Amygdala (tissue), 56 donors: ENCODE results near the gene IGF2.
"Not testable (repeated sequence)": the region's sequence is repeated elsewhere in the genome, so short reads cannot be mapped to it uniquely, and the experiment has no call there.

Experiments used
- DNase-seq, 56 donors: peaks; one replicate each; lab custom pipeline; 2025; lab: John Stamatoyannopoulos, UW

IGF2 gene

DNA sequence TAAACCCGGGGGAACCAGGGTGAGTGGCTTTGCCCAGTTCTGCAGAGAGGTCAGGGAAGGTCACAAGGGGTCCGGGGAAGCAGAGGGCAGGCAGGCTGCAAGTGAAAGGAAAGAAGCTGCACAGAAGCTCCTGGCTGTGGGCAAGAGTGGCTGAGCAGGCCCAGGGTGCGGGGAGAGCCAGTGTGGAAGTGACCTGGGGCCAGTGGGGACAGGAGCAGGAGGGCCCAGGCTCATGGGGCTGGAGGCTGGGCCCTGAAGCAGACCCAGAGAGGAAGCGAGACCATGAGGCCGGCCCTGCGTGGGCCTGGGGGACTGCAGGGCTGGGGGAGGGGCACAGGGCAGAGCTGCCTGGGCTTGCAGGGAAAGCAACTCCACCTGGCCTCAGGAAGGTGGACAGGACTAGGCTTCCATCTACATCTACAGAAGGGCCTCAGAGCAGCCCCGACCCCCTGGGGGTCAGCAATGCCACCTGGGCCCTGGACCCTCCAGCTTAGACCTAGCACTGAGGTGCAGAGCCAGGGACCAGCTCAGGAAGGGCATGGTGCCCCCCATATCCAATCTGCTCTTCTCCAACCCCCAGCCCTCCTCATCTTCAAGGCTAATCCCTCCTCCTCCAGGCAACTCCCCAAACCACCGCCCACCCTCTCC, 11.6 kb downstream of the IGF2 start:
- DNase-seq = no peak

DNA sequence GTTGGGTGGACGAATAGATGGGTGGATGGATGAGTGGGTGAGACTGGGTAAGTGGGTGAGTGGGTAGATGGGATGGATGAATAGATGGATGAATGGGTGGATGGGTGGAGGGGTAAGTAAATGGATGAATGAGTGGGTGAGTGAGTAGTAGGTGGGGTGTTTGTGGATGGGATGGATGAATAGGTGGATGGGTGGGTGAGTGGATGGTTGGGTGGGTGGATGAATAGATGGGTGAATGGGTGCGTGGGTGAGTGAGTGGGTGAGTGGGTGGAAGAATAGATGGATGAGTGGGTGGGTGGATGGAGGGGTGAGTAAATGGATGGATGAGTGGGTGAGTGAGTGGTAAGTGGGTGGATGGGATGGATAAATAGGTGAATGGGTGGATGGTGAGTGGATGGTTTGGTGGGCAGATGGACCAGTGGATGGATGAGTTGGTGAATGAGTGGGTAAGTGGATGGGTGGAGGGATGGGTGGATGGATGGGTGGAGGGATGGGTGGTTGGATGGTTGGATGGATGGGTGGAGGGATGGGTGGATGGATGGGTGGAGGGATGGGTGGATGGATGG, 12.6 kb downstream of the IGF2 start:
- no peak for DNase-seq

GRCh38 chr11:2124736-2125484, 14.3 kb downstream of the IGF2 start:
- DNase-seq = not testable (repeated sequence)

- DNase-seq = no peak
These were observed 15.6 kb downstream of the IGF2 start for GRCh38 chr11:2123628-2123960.

- no peak for DNase-seq
These were observed 16.1 kb downstream of the IGF2 start for GRCh38 chr11:2122907-2123627.

GRCh38 chr11:2122222-2122906, 16.8 kb downstream of the IGF2 start:
- DNase-seq = no peak

GRCh38 chr11:2121227-2122130, 17.7 kb downstream of the IGF2 start:
- no peak for DNase-seq

- no peak for DNase-seq
These were observed 18.7 kb downstream of the IGF2 start for GRCh38 chr11:2120359-2121100.

- DNase-seq = no peak
These were observed 20.5 kb downstream of the IGF2 start for GRCh38 chr11:2118677-2119076.

- no peak for DNase-seq
These were observed 22.5 kb downstream of the IGF2 start for GRCh38 chr11:2116680-2117079.

DNA sequence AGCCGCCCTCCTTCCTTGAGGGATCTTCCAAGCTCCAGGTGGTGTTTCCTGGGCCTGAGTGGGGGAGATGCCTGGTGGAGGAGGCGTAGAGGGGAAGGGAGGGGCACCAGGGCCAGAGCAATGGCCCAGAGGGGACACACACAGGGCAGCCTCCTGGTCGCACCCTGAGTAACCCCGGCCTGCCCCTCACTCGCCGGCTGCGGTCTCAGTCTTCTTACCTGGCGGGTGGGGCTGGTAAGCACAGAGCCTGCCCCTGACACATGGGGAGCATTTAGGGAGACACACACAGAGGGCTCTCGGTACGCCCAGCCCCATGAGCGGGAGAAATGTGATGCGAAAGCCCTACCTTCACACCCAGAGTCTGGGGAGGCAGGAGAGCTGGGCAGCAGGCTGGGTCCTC, 23.9 kb downstream of the IGF2 start:
- no peak for DNase-seq

- DNase-seq = no peak
These were observed 24.6 kb downstream of the IGF2 start for GRCh38 chr11:2114430-2115241.

GRCh38 chr11:2113776-2114175, 25.4 kb downstream of the IGF2 start:
- DNase-seq = no peak

- peak in 1 of 56 donors; percentile 3 for DNase-seq
These were observed 28.7 kb downstream of the IGF2 start for GRCh38 chr11:2110521-2110920.

GRCh38 chr11:2109541-2110019, 29.6 kb downstream of the IGF2 start:
- no peak for DNase-seq

DNA sequence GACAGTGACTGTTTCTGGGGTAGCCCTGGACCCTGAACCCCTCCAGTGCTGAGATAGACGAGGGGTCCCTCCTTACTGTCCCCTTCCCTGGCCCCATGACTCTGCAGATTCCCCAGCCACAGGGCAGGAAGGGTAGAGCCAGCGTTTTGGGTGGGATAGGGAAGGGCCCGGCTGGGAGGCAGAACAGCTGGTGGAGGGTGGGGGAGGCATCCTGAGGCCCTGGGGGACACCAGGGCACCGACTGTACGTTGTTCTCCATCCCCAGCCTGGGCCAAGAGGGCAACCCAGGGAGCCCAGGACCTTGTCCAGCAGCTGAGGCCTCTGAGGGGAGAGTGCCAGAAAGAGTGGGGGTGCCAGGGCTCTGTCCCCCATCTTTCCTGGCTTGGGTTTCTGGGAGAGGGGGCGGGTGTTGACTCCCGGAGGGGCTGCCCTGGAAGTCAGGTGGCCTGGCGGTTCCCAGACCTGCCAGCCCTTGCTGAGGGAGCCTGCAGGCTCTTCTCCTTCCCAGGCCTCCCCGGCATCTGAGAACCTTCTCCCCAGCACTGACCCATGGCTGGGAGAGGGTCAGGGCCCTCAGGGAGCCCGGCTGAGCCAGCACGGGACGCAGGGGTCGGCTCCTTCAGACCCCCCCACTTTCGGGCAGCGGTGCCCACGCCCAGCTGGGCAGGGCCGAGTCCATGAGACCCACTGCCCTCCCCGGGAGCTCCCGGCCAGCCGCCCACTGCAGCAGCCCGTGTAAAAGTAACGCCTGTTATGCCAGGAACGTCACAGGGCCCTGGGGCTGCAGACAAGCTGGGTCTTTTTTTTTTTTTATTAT, 30.3 kb downstream of the IGF2 start:
- DNase-seq = no peak

DNA sequence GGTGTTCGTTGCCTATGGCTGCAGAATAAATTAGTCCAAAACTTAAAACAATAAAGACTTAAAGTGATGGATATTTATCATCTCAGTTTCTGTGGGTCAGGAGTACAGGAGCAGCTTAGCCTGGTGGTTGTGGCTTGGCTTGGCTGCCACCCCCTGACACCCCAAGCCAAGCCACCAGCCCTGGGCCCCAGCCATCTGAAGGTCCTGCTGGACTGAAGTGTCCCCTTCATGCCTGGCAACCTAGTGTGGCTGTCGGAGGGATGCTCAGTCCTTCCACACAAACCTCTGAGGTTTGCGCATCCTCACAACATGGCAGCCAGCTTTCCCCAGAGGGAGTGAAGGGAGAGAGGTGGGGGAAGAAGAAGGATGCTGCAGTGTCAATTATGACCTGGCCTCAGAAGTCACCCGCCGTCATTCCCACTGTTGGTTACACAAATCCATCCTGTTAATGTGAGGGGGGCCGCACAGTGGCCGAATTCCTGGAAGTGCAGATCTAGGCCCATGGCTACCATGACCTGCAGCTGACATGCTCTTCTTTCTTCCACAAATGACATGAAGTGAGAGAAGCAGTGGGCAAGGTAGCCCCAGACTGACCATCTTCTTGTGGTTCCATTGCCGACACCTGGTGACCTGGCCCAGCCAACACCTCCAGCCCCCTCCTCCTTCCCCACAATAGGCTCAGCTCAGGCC, 31.1 kb downstream of the IGF2 start:
- DNase-seq = no peak
